NCI-H1048 (cell line): ENCODE results near the gene SLC35G6.
"Not testable (repeated sequence)": the region's sequence is repeated elsewhere in the genome, so short reads cannot be mapped to it uniquely, and the experiment has no call there.

Experiments used
- DNase-seq: peaks from one replicate; lab custom pipeline; 2025; lab: John Stamatoyannopoulos, UW

SLC35G6 gene

DNA sequence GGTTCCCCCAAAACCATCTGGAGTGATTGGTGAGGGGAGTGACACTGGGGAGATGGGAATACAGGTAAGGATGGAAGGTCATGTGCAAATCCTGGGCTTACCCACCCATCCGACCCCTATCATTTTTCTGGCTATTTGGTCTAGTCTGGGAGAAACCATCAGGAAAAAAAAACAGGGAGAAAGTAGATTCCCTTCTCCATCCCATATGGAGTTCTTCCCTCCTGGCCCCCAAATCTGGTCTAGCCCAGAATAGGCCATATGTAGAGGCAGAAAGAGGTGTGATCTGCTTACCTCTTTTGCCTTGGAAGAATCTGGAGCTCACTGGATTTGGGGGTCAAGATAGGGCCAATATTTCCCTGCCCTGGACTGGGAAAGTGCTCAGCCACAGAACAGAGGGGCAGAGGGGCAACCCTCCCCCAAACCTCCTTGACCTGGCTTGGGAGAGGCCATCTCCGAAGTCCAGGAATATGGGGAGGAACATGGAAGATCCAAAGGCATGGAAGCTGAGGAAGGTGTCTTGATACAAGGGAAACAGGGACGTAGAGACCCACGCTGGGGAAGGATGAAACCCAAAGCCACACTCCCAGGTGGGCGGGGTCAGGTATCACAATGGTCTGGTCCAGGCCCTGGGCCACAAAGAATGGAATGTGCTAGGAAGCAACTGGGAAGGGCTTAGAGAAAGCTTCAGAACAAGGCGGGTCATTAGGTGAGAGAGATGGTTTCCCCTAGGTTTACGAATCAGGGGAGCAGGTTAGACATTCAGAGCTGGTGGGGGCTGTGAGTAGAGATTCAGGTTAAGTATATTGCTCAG is 20.2 kb upstream of the SLC35G6 start:
- DNase-seq = no peak

DNA sequence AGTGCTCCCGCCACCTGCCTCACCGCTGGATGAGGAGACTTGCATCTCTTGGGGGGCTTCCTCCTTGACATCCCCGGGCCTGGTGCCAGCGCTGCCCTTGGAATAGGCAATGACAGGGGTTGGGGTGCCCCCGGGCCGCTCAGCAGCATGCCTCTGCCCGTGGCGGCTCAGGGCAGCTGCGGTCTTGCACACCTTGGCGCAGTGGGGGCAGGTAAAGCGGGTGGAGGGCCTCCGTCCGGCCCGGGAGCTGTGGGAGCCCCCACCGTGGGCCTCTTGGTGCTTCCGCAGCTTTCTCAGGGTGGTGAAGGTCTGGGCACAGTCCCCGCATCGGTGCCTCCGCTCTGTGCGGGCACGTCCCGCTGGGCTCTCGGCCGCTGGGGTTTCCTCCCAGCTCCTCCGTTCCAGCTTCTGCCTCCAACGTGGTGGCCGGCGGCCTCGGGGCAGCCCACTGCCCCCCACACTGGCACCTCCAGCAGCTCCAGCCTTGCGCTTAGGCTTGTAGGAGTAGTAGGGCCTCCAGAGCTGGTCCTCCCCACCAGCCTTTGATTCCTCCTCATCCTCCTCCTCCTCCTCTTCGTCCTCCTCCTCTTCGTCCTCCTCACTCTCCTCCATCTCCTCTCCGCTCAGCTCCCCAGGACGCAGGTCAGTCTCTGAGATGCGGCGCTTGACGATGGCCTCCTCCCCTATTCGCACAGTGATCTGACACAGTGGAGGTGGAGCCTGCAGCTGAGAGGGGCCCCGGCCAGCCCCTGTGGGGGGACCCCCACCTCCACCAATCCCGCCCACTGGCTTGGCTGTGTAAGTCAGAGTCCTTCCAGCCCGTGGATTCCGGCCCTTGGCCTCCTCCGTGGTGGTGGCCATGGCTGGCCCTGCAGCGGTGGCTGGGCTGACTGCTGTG is 18.5 kb upstream of the SLC35G6 start:
- no peak for DNase-seq

DNA sequence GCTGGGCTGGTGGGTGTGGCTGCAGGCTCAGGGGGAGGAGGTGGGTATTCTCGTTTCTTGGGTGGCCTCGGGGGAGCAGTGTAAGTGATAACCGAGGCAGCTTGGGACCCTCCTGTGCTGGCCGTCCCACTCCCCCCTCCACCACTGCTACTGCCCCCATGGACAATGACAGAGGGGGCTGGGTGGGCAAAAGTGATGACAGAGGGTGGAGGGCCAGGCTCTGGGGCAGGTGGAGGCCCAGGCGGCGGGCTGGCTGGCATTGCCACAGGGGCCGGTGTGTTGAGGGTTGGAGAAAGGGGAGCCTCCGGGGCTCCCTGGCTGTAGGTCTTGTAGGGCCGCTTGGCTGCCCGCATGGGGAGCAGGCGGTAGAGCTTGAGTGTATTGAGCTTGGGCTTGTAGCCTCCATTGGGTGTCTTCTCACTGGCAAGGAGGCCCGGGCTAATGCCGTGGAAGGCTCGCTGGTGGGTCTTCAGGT is 17.8 kb upstream of the SLC35G6 start:
- no peak for DNase-seq

DNA sequence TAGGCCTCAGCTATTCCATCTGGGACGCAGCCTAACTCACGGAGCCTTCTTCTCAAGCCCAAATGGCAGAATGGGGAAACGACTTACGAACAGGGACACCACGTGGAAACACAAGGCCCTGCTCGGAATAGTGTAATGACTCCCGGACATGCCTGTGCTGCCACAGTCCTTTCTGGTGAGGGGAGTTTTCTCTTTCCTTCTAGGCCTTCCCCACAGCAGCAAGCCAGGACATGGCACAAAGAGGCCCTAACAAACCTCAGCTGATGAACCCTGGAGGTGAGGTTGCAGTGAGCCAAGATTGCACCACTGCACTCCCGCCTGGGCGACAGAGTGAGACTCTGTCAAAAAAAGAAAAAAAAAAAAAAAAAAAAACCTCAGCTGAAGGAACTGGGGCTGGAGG is 17.2 kb upstream of the SLC35G6 start:
- no peak for DNase-seq

DNA sequence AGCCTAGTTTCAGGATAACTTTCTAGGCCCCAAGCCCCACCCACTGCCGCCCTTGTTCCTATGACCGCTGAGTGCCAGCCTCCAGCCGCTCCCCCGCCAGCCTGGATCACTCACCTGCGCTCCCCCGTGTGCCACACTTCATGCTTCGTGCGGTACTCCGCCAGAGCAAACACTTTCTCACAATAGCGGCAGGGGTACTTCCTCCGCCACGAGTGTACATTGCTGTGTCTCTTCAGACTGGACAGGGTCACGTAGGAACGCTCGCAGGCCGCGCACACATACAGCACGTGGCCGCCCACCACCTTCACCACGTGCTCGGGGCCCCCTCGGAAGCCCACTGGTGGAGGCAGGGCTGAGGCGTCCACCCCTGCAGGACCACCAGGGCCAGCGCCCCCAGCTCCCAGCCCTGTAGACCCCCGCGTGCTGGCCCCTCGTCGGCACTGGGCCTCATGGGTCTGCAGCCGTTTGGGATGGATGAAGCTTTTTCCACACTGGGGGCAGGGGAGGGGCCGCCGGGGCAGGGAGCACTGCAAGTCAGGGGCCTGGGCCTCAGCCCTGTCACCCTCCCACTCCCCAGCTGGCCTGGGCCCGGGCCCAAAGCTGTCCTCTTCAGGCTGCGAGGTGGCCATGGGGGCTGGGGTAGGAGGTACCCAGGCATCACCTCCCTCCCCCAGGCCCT is 15.5 kb upstream of the SLC35G6 start:
- DNase-seq = no peak

DNA sequence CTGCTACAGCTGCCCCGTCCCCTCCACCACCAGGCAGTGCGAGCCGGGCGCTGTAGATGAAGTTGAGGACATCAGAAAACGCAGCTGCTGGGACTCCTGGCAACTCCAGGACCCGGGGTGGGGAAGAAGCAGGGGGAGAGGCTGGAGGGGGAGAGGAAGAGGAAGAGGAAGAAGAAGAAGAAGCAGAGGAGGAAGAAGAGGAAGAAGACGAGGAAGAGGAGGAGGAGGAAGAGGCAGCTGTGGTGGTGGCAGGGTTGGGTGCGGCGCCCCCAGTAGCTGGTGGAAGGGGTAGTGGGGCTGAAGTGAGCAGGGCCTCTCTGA is 15.0 kb upstream of the SLC35G6 start:
- no peak for DNase-seq

DNA sequence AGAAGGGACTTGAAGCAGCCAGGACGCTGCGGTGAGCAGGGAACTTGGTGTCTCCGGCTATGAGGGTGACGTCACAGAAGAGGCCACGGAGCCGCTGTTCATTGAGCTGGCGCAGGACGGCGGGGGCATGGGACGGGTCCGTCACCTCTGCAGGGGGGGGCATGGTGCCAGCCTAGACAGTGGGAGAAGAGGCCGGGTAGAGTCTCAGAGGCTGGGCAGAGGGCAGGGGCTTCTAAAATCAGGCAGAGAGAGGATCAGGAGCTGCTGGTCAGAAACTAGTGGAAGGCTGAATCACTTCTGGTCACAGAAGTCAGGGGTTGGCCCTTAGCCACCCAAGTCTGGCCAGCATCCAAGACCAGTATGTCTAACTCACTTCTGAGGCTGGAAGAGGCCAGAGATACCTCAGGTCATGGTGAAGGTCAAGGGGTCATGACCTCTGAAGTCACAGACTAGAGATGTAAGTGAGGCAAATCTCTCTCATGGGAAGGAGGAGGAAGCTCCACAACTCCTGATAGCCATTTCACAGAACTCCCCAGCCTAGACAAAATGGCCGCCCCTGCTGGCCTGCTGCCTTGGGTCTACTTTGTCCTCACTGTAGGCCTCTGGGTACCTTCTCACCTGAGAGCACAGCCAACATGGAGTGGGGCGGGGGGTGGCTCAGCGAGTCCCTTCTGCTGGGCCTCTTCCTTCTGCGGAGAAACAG is 14.5 kb upstream of the SLC35G6 start:
- DNase-seq = no peak

DNA sequence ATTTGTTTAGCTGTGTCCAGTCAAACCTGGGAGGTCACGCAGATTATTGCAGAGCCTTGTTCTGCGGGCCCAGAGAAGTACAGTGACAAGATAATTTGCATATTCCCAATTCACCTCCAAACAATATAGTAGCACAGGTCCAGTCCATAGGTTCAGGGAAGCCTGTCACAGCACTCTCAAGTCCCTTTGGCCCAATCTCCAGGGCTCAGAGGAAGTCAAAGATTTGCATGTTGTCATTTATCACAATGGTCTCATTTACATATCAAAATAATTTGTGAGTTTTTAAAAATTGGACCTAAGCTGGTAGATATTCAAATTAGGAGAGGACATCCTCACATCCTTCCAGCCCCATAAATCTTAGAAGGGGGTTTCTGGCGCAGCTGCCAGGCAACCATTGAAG is 13.7 kb upstream of the SLC35G6 start:
- no peak for DNase-seq

DNA sequence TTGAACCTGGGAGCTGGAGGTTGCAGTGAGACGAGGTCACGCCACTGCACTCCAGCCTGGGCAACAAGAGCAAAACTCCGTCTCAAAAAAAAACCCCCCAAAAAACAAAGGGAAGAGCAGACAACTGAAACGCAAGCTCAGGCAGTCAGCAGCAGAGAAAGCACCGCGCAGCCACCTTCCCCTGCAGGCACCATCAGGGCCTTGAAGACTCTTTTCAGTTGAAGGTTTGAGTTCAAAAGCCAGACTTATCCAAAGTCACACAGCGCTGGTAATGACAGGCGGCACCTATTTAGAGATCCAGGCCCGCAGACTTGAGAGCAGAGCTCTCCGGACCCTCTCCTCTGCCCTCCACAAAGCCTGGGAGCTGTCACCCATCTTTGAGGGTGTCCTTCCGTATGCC is 13.0 kb upstream of the SLC35G6 start:
- no peak for DNase-seq

DNA sequence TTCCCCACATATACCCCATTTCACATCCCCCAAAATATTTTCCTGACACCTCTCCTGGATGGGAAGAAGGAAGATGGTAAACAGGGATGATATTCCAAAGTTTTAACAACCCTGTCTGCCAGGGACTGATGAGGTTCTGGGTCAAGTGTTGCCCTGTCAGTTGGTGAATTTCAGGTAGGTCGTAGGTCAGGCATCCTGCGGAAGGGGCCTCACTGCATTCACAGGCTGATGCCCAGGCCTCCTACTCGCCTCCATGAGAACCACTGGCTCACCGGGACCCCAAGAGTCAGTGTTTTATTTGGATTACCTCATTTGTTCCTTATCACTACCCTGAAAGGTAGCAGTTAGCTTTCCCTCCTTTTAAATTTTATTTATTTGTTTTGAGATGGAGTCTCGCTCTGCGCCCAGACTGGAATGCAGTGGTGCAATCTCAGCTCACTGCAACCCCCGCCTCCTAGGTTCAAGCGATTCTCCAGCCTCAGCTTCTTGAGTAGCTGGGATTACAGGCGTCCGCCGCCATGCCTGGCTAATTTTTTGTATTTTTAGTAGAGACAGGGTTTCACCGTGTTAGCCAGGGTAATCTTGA is 12.3 kb upstream of the SLC35G6 start:
- no peak for DNase-seq

DNA sequence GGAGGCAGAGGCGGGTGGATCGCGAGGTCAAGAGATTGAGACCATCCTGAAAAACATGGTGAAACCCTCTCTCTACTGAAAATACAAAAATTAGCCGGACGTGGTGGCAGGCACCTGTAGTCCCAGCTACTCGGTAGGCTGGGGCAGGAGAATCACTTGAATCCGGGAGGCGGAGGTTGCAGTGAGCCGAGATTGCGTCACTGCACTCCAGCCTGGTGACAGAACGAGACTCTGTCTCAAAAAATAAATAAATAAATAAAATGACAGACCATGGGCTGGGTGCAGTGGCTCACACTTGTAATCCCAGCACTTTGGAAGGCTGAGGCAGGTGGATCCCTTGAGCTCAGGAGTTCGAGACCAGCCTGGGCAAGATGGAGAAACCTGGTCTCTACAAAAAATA is 11.4 kb upstream of the SLC35G6 start:
- DNase-seq = not testable (repeated sequence)

DNA sequence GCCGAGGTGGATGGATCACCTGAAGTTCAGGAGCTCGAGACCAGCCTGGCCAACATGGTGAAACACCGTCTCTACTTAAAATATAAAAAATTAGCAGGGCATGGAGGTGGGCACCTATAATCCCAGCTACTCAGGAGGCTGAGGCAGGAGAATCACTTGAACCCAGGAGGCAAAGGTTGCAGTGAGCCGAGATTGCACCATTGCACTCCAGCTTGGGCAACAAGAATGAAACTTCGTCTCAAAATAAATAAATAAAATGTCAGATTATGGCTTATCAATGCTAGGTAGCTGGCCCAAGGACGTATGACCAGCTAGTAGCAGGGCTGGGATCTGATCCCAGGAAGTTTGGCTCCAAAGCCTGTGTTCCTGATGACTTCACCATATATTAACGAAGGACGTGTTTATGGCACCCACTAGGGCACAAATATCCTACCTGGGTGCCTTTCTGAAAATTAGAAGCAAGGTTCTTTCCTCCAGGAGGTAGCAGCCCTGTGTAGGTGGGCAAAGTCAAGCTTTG is 10.7 kb upstream of the SLC35G6 start:
- DNase-seq = not testable (repeated sequence)

DNA sequence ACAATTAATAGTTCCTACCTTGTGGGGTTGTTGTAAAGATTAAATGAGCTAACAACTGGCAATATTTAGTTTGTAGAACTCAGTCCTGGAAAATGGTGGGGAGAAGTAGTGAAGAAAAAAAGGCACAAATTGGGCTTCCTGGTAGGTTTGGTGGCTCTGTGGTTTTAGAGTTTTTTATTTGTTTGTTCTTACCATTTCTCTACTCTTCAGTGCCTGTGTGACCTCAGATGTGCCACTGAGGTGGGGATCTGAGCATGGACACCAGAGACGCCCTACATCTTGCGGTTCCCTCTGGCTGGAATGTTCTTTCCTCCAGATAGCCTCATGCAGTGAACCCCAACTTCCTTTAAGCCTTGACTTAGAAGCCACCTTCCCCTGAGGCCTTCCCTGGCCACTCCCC is 9.5 kb upstream of the SLC35G6 start:
- no peak for DNase-seq

DNA sequence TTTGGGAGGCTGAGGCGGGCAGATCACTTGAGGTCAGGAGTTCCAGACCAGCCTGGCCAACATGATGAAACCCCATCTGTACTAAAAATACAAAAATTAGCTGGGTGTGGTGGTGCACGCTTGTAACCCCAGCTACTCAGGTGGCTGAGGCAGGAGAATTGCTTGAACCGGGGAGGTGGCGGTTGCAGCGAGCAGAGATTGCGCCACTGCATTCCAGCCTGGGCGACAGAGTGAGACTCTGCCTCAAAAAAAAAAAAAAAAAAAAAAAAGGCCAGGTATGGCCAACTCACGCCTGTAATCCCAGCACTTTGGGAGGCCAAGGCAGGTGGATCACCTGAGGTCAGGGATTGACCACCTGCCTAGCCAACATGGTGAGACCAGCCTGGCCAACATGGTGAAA is 6.5 kb upstream of the SLC35G6 start:
- not testable (repeated sequence) for DNase-seq

DNA sequence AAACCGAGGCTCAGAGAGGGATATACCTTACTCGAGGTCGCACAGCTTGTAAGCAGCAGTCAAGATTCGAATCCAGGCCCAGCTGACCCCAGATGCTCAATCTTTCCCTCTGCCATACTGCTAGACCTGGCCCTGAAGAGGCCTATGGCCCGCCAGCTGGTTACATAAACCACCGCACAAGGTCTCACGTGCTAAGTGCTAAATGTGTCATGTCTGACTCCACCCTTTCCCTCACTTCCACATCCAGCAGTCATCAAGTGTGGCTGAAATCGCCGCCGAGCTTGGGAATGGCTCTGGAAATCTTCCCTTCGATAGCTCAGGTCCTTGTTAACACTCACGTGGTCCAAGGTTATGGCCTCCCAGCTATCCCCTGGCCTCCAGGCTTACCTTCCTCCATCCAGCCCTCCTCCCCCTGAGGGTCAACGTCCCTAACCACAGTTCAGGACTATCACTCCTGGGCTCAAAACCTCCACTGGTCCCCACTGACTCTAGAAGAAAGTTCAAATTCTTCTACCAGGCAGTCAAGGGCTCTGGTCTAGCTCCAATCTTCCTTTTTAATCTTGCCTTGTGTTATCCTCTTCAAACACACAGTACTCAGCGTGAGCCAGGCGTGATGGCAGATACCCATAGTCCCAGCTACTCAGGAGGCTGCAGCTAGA is 5.4 kb upstream of the SLC35G6 start:
- DNase-seq = no peak

DNA sequence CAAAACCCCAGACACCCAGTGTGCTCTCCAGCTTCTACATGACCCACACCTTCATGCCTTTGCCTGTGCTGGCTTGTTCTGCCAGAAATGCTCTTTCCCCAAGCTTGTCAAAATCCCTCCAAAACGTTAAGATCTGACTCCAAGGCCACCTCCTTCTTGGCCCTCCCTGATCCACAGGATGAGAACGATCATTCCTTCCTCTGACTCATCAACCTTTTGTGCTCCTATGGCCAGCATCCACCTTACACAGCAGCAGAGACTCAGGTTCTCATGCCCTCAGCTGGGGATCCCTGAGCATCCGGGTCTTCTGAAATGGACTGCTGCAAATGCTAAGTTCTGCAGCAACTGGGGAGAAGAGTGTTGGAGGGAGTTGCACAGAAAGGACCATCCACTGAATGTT is 4.8 kb upstream of the SLC35G6 start:
- no peak for DNase-seq

DNA sequence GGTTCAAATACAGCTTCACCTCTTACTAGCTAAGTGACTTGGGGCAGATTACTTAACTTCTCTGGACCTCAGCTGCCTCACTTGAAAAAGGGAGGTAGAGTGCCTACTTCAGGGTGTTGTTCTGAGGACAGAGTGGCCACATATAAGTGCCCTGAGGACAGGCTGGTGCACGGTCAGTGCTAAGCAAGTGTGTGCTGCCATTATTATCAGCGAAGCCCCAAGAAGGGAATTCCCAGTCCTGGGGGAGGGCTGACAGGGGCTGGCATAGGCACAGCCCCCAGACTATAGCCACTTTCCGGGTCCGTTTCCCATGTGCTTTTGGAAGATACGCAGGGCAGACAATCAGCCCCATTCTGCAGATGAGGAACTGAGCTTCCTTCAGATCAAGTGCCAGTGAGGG is 4.3 kb upstream of the SLC35G6 start:
- no peak for DNase-seq

DNA sequence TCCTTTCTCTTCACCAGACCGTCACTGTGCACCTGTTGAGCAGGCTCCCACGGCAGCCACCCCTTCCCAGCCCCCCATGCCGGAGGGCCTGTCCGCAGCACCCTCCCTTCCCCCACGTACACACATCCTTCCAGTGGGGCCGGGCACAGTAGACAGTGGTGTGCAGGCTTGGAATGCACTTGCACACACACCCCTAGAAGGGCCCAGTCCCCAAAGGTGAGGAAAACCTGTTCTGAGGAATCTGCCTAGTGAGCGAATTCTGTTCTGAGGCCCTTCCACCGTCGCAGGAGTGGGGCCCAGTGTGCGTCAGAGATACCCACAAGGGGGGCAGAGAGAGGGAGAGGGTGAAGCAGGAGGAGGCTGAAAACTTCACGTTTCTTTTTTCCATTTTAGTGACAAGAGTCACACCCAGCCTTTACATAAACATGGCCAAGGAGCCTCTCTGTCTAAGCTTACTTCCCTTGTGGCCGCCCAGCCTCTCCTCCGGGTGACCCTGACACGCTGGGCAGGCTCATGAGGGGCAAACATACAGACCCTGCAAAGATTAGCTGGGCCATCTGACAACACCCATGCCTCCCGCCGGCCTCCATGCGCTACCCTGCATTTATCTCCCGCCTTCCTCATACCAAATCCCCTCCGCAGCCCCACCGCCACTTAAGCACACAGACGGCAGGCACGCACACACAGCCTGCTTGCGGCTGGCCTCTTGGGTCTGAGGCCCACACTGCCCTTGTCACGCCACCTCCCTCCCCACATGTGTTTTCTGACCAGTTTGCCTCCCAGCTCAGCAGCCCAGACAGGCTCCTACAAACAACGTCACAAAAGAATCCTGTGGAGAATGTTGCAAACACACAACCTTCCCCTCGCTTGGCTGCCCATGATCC is 3.6 kb upstream of the SLC35G6 start:
- no peak for DNase-seq

DNA sequence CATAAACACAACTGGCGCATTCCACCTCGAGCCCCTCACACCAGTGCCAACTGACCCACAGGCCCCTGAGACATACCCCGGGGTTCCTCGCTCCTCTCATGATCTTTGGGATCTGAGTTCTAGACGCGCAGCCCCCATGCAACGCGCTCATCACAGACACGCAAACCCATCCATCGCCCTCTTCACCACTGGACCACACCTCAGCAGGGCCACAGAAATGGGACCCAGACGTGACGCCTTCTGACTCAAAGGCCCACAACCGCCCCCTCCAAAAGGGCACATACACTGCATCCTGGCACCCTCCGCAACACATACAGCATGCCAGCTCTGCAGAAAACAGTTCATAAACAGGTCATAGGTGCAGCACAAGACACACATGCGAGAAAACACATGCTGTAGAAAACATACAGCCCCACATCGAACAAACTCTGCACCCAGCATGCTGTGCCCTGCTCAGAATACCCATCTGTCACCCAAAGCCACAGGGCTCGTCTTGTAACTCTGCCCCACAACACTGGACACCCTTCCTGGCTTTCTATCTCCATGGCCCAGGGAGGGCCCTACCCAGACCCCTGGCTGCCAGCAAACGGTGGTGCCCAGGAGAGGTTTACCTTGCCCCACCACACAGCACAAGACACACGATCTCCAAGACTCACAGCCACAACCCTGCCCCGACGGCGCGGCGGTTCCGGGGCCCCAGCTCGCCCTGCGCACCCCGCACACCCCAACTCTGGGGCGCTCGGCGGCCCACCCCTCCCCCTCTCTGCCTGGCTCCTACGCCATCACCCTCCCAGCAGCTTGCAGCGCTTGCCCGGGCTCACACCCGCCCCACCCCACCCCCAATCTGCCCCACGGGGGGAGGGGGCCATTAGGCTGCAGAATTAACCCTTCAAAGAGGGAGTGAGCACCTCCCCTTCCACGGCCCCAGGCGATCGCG is 2.7 kb upstream of the SLC35G6 start:
- no peak for DNase-seq
